ENCODE data around the gene NFKBIB. TPM values are rescaled to one million over a fixed set of nuclear protein-coding genes. Genes with fewer than 3 reads are reported as not detected.

Gene NFKBIB
- polyA plus RNA-seq, 3 donors: 6.7 to 29.4 (median 9.0) TPM

DNA sequence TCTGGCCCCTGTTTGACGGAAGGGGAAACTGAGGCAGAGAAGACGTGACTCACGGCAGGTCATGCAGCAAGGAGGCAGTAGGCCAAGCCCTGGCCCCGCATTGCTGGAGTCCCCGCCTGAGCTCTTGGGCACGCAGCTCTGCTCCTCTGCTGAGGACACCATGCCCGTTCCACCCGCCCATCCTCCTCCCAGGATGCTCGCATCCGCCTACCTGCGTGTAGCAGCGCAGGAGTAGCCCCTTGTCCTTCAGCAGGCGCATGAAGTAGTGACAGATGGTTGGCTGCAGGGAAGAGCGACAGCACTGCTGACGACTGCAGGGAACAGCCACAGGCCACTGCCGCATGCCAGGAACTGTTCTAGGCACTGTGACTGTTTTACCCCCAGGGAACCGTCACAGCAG lies 10.9 kb upstream of the NFKBIB start:
- Histone ChIP-seq H2AFZ (ENCODE audit: insufficient read depth, low read depth, low read length, poor library complexity, severe bottlenecking) (no peak overlapping the region), H3K4me1 (ENCODE audit: control insufficient read depth in 1 of 2, insufficient read depth in 2 of 2, low read length in 2 of 2) (no peaks in the 10 kb centered on the region), H3K9me3 (replicated peaks in 1 of 2; ENCODE audit: control insufficient read depth in 1 of 2, insufficient read depth in 1 of 2, low read length in 2 of 2) (no peaks in the 10 kb centered on the region), H3K27ac (ENCODE audit: low read depth in 1 of 2, low read length in 2 of 2) (no peak overlapping the region), H3K79me2 (ENCODE audit: insufficient read depth, low read length) (no peaks in the 10 kb centered on the region), H3K9ac (ENCODE audit: insufficient read depth, low read length, poor library complexity, severe bottlenecking) (no peak overlapping the region), H3K36me3 (replicated peaks in 1 of 2; ENCODE audit: control insufficient read depth in 1 of 2, insufficient read depth in 2 of 2, low read length in 2 of 2) (peaks cover 41 to 63% of the 10 kb centered on the region in 2 donors), H3K4me3 (replicated peaks in 1 of 3; ENCODE audit: low read depth in 2 of 3, low read length in 3 of 3) (no peak overlapping the region), H4K20me1 (ENCODE audit: insufficient read depth, low read length) (no peaks in the 10 kb centered on the region), H3K27me3 (ENCODE audit: control insufficient read depth in 2 of 2, insufficient read depth in 2 of 2, low read length in 2 of 2) (no peaks in the 10 kb centered on the region), H3K4me2 (replicated peaks; ENCODE audit: extremely low read depth, low read length, poor library complexity, severe bottlenecking) (no peak overlapping the region)
- WGBS (ENCODE audit: insufficient coverage): 98% methylated on average over 17 of the region's 17 CpGs
- Mint-ChIP-seq H3K9me3 (peaks cover 0 to 2% (median 0%) of the 10 kb centered on the region in 7 donors), H3K27ac (peak overlapping the region in 2 of 7 donors; percentile 68 to 69), H3K4me3 (no peak overlapping the region), H3K27me3 (ENCODE audit: low read depth in 3 of 3) (peaks cover 0 to 2% (median 0%) of the 10 kb centered on the region in 3 donors), H3K4me1 (no peaks in the 10 kb centered on the region), H3K36me3 (peaks cover 33 to 55% of the 10 kb centered on the region in 2 donors)
- DNase-seq: no peak
- TF ChIP-seq, protein P1, sequence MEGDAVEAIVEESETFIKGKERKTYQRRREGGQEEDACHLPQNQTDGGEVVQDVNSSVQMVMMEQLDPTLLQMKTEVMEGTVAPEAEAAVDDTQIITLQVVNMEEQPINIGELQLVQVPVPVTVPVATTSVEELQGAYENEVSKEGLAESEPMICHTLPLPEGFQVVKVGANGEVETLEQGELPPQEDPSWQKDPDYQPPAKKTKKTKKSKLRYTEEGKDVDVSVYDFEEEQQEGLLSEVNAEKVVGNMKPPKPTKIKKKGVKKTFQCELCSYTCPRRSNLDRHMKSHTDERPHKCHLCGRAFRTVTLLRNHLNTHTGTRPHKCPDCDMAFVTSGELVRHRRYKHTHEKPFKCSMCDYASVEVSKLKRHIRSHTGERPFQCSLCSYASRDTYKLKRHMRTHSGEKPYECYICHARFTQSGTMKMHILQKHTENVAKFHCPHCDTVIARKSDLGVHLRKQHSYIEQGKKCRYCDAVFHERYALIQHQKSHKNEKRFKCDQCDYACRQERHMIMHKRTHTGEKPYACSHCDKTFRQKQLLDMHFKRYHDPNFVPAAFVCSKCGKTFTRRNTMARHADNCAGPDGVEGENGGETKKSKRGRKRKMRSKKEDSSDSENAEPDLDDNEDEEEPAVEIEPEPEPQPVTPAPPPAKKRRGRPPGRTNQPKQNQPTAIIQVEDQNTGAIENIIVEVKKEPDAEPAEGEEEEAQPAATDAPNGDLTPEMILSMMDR (IDR thresholded peaks at IDR 0.05): no peak
- intact Hi-C loops (cut with micrococcal nuclease): no loop called here

DNA sequence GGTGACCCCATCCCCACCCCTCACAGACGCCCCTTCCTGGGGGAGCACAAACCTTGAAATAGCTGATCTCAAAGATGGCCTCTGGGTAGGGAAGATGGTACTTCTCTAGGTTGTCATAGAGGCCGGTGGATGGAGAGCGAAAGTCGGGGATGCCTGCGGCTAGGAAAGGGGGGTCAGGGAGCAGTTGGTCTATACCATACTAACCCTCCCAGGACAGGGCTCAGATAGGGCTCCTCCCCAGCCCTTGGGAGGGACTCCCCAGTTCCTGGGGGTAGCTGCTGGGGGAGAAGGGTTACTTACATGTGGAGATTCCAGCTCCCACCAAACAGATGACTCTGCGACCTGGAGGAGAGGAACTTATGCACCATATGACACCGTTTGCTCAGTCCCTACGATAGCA lies 10.0 kb upstream of the NFKBIB start:
- Histone ChIP-seq H3K4me1 (ENCODE audit: control insufficient read depth in 1 of 2, insufficient read depth in 2 of 2, low read length in 2 of 2) (no peaks in the 10 kb centered on the region), H3K4me2 (replicated peaks; ENCODE audit: extremely low read depth, low read length, poor library complexity, severe bottlenecking) (no peak overlapping the region), H4K20me1 (ENCODE audit: insufficient read depth, low read length) (peaks cover under 1% of the 10 kb centered on the region), H2AFZ (ENCODE audit: insufficient read depth, low read depth, low read length, poor library complexity, severe bottlenecking) (no peak overlapping the region), H3K27me3 (ENCODE audit: control insufficient read depth in 2 of 2, insufficient read depth in 2 of 2, low read length in 2 of 2) (no peaks in the 10 kb centered on the region), H3K9ac (ENCODE audit: insufficient read depth, low read length, poor library complexity, severe bottlenecking) (no peak overlapping the region), H3K4me3 (replicated peaks in 1 of 3; ENCODE audit: low read depth in 2 of 3, low read length in 3 of 3) (no peak overlapping the region), H3K9me3 (replicated peaks in 1 of 2; ENCODE audit: control insufficient read depth in 1 of 2, insufficient read depth in 1 of 2, low read length in 2 of 2) (no peaks in the 10 kb centered on the region), H3K27ac (ENCODE audit: low read depth in 1 of 2, low read length in 2 of 2) (no peak overlapping the region), H3K79me2 (ENCODE audit: insufficient read depth, low read length) (no peaks in the 10 kb centered on the region), H3K36me3 (replicated peaks in 1 of 2; ENCODE audit: control insufficient read depth in 1 of 2, insufficient read depth in 2 of 2, low read length in 2 of 2) (peaks cover 41 to 62% of the 10 kb centered on the region in 2 donors)
- intact Hi-C loops (cut with micrococcal nuclease): loop anchor here in 1 of 2 donors (10.0 kb wide), 1 partner anchor 125 kb away; no protein-coding TSS in a partner anchor
- Mint-ChIP-seq H3K9me3 (peaks cover 0 to 2% (median 0%) of the 10 kb centered on the region in 7 donors), H3K4me1 (no peaks in the 10 kb centered on the region), H3K27me3 (ENCODE audit: low read depth in 3 of 3) (peaks cover 0 to 2% (median 0%) of the 10 kb centered on the region in 3 donors), H3K27ac (peak overlapping the region in 1 of 7 donors; percentile 21), H3K4me3 (no peak overlapping the region), H3K36me3 (peaks cover 36 to 60% of the 10 kb centered on the region in 2 donors)
- TF ChIP-seq, protein P1 (IDR thresholded peaks at IDR 0.05): no peak
- DNase-seq: no peak
- 100% methylated on average over 1 of the region's 8 CpGs for WGBS (ENCODE audit: insufficient coverage)

Data from CD14-positive monocyte (primary cell).